CD4-positive, alpha-beta T cell (primary cell): ENCODE measurements around the gene RPTOR. TPM values are rescaled to one million over a fixed set of nuclear protein-coding genes. Genes with fewer than 3 reads are reported as not detected.

Experiments
- ATAC-seq: fragments of 200-7000 bp; cut with Tn5 transposase; one replicate; pipeline ENCODE4 v1.10.0; 2022; ENCODE audit warnings: mild to moderate bottlenecking; ENCODE audit not compliant: poor library complexity
- CTCF ChIA-PET: fragments of 350-600 bp; sonication (Branson Sonifier 250); formaldehyde crosslinking; loops from one replicate; lab custom pipeline; 2021; ENCODE audit warnings: antibody characterized with exemption, inconsistent platforms; lab: Charles Lee
- POLR2A ChIA-PET: fragments of 350-600 bp; sonication (Branson Sonifier 250); formaldehyde crosslinking; loops from one replicate; lab custom pipeline; 2021; ENCODE audit warnings: antibody characterized with exemption, inconsistent platforms; lab: Charles Lee
- DNase-seq, 14 experiments: peaks; one replicate each; pipeline ENCODE4 v3.0.0-alpha.2; 2013 to 2020; ENCODE audit warnings: mixed read lengths in 2 of 14
- H3K27ac ChIP-seq, 2 donors: one replicate each; pipeline versions ENCODE4 v1.5.1 to v1.7.0; 2013; ENCODE audit warnings: low read length in 2 of 2, low read depth in 1 of 2, mild to moderate bottlenecking in 1 of 2
- H3K27me3 ChIP-seq, 2 experiments: 1 replicate in 1 of 2; 2 replicates in 1 of 2; pipeline versions ENCODE4 v1.6.1 to v1.7.0; 2013; ENCODE audit warnings: low read length in 2 of 2, control low read depth in 1 of 2, mild to moderate bottlenecking in 1 of 2, moderate library complexity in 1 of 2; ENCODE audit not compliant: insufficient read depth in 2 of 2, control insufficient read depth in 1 of 2
- H3K36me3 ChIP-seq: one replicate; pipeline ENCODE4 v1.6.1; 2013; ENCODE audit warnings: low read length, control low read depth; ENCODE audit not compliant: insufficient read depth
- H3K4me1 ChIP-seq: one replicate; pipeline ENCODE4 v1.6.1; 2013; ENCODE audit warnings: low read length, control low read depth; ENCODE audit not compliant: insufficient read depth
- H3K4me3 ChIP-seq: one replicate; pipeline ENCODE4 v1.5.1; 2013; ENCODE audit warnings: mild to moderate bottlenecking, low read length, moderate library complexity
- H3K9me3 ChIP-seq, 2 experiments: 1 replicate in 1 of 2; 2 replicates in 1 of 2; pipeline versions ENCODE4 v1.6.1 to v1.7.0; 2013; ENCODE audit warnings: low read length in 2 of 2, mild to moderate bottlenecking in 2 of 2, control low read depth in 1 of 2, moderate library complexity in 1 of 2; ENCODE audit not compliant: control insufficient read depth in 1 of 2, insufficient read depth in 1 of 2
- H3K27ac Mint-ChIP-seq: one replicate; pipeline ENCODE4 v1.8.0; 2020; ENCODE audit warnings: mixed read lengths
- H3K27me3 Mint-ChIP-seq: one replicate; pipeline ENCODE4 v1.8.0; 2021; ENCODE audit warnings: mixed read lengths
- H3K36me3 Mint-ChIP-seq: one replicate; pipeline ENCODE4 v1.8.0; 2021; ENCODE audit warnings: low read depth, mixed read lengths
- H3K4me1 Mint-ChIP-seq: one replicate; pipeline ENCODE4 v1.8.0; 2021; ENCODE audit warnings: low read depth, mixed read lengths
- H3K4me3 Mint-ChIP-seq: one replicate; pipeline ENCODE4 v1.8.0; 2020; ENCODE audit warnings: mild to moderate bottlenecking, mixed read lengths
- H3K9me3 Mint-ChIP-seq: one replicate; pipeline ENCODE4 v1.8.0; 2020; ENCODE audit warnings: mixed read lengths
- intact Hi-C, 2 experiments: fragments of 100-400 bp; cut with DNase I in 1 of 2; cut with micrococcal nuclease in 1 of 2; formaldehyde crosslinking; loops; one replicate each; pipeline versions ENCODE4 v1.15.1 to v1.9.0; 2023 to 2025; cut with DNase I, micrococcal nuclease
- total RNA-seq, 174 experiments: library from RNA in 2 of 174; stranded (reverse) in 2 of 174; gene quantifications; one replicate each; pipeline ENCODE4 v1.2.3 and lab custom pipeline; 2021 to 2026
- TF ChIP-seq, protein P1 (sequence below): fragments of 200-600 bp; IDR thresholded peaks from one replicate; pipeline ENCODE4 v1.8.0; 2022; ENCODE audit warnings: antibody characterized with exemption, mild to moderate bottlenecking

Gene RPTOR
- total RNA-seq, 2 experiments from 2014 or later, result 45.0 to 47.1 TPM

DNA sequence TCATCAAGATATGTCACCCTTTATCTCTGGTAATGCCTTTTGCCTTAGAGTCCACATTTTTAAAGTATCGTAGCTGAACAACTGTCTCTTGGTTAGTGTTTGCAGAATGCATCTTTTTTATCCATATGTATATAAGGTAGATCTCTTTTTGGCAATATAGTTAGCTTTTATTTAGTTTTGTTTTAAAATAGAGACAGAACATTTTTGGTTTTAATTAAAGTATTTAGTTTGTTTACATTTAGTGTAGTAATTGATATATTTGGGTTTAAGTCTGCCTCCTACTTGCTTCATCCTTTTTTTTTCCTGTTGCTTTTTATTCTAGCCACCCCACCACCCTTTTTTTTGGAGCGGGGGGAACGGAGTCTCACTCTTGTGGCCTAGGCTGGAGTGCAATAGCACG lies 262.4 kb downstream of the RPTOR start:
- no peak for ATAC-seq
- POLR2A ChIA-PET, result no interaction called here
- H3K9me3 Mint-ChIP-seq, result peaks cover 2% of the 10 kb centered on the region

DNA sequence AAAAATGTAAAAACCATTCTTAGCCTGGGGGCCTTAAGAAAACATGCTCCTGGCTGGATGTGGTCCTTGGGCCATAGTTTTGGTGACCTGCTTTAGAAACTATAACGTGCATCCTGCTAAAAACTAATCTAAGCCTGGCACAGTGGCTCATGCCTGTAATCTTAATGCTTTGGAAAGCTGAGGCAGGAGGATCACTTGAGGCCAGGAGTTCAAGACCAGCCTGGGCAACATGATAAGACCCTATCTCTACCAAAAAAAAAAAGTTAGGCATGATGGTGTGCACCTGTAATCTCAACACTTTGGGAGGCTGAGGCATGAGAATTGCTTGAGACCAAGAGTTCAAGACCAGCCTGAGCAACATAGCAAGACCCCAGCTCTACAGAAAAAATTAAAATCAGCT lies 263.2 kb downstream of the RPTOR start:
- Mint-ChIP-seq H3K27ac (no peak overlapping the region), H3K4me1 (peaks cover 38% of the 10 kb centered on the region), H3K4me3 (no peak overlapping the region), H3K9me3 (peaks cover 2% of the 10 kb centered on the region), H3K27me3 (no peaks in the 10 kb centered on the region), H3K36me3 (peaks cover 45% of the 10 kb centered on the region)
- no peak for DNase-seq
- H3K27me3 ChIP-seq, result no peaks in the 10 kb centered on the region
- H3K9me3 ChIP-seq, result peaks cover 4 to 9% of the 10 kb centered on the region in 2 experiments
- H3K27ac ChIP-seq, result no peak overlapping the region
- no peak overlapping the region for H3K4me3 ChIP-seq
- no peak for ATAC-seq
- CTCF ChIA-PET, result interaction anchor here (0.8 kb wide), 1 partner anchor 170 kb away, joined by 3 read pairs; no protein-coding TSS in a partner anchor
- TF ChIP-seq, protein P1, sequence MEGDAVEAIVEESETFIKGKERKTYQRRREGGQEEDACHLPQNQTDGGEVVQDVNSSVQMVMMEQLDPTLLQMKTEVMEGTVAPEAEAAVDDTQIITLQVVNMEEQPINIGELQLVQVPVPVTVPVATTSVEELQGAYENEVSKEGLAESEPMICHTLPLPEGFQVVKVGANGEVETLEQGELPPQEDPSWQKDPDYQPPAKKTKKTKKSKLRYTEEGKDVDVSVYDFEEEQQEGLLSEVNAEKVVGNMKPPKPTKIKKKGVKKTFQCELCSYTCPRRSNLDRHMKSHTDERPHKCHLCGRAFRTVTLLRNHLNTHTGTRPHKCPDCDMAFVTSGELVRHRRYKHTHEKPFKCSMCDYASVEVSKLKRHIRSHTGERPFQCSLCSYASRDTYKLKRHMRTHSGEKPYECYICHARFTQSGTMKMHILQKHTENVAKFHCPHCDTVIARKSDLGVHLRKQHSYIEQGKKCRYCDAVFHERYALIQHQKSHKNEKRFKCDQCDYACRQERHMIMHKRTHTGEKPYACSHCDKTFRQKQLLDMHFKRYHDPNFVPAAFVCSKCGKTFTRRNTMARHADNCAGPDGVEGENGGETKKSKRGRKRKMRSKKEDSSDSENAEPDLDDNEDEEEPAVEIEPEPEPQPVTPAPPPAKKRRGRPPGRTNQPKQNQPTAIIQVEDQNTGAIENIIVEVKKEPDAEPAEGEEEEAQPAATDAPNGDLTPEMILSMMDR, result no peak
- peaks cover 10% of the 10 kb centered on the region for H3K36me3 ChIP-seq
- intact Hi-C loops, result no loop called here
- POLR2A ChIA-PET, result no interaction called here
- peaks cover 19% of the 10 kb centered on the region for H3K4me1 ChIP-seq

More for the DNA sequence above, 262.4 kb downstream of the RPTOR start:
- no peaks in the 10 kb centered on the region for H3K27me3 ChIP-seq
- no peak overlapping the region for H3K27ac ChIP-seq
- H3K4me3 Mint-ChIP-seq, result no peak overlapping the region
- H3K4me3 ChIP-seq, result no peak overlapping the region
- DNase-seq, result no peak
- TF ChIP-seq, protein P1, result no peak
- H3K4me1 Mint-ChIP-seq, result peaks cover 29% of the 10 kb centered on the region
- peaks cover 45% of the 10 kb centered on the region for H3K36me3 Mint-ChIP-seq
- peaks cover 10% of the 10 kb centered on the region for H3K36me3 ChIP-seq
- H3K9me3 ChIP-seq, result peaks cover 4 to 9% of the 10 kb centered on the region in 2 experiments
- no peaks in the 10 kb centered on the region for H3K27me3 Mint-ChIP-seq
- CTCF ChIA-PET, result no interaction called here
- intact Hi-C loops, result no loop called here
- H3K4me1 ChIP-seq, result peaks cover 10% of the 10 kb centered on the region
- no peak overlapping the region for H3K27ac Mint-ChIP-seq

DNA sequence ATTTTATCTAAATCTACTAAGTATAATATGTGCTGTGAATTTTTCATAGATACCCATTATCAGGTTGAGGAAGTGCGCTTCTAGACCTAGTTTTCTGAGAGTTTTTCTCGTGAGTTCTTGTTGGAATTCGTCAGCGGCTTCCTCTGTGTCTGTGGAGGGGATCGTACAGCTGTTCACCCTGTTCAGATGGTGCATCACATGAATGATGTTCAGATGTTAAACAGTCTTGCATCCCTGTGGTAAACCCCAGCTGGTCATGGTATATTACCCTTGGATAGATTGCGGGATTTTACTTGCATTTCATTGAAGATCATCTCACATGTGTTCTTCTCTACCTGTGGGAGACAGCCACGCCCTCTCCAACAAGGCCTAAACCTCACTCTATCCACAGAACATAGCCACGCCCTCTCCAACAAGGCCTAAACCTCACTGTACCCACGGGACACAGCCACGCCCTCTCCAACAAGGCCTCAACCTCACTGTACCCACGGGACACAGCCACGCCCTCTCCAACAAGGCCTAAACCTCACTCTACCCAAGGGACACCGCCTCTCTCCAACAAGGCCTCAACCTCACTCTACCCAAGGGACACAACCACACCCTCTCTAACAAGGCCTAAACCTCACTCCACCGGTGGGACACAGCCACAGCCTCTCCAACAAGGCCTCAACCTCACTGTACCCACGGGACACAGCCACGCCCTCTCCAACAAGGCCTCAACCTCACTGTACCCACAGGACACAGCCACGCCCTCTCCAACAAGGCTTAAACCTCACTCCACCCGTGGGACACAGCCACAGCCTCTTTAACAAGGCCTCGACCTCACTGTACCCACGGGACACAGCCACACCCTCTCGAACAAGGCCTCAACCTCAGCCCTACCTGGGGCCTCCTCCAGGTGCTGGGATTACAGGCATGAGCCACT lies 266.8 kb downstream of the RPTOR start:
- intact Hi-C loops, result no loop called here
- TF ChIP-seq, protein P1, result no peak
- Histone ChIP-seq H3K4me1 (peaks cover 23% of the 10 kb centered on the region), H3K27me3 (no peaks in the 10 kb centered on the region), H3K9me3 (peaks cover 4 to 9% of the 10 kb centered on the region in 2 experiments), H3K27ac (peak overlapping the region; percentile 40 to 77), H3K36me3 (peaks cover 10% of the 10 kb centered on the region), H3K4me3 (no peak overlapping the region)
- ATAC-seq (peak; percentile 71), DNase-seq (peak in 5 of 14 experiments; percentile 28 to 56 (median 37))
- H3K27ac Mint-ChIP-seq, result peak overlapping the region; percentile 92
- H3K36me3 Mint-ChIP-seq, result peaks cover 37% of the 10 kb centered on the region
- CTCF ChIA-PET, result interaction anchor here (0.9 to 1.6 kb wide), 6 partner anchors 21 to 88 kb away, joined by 3 to 4 read pairs (median 3); no protein-coding TSS in a partner anchor
- peaks cover 2% of the 10 kb centered on the region for H3K9me3 Mint-ChIP-seq
- H3K27me3 Mint-ChIP-seq, result no peaks in the 10 kb centered on the region
- H3K4me1 Mint-ChIP-seq, result peaks cover 48% of the 10 kb centered on the region
- H3K4me3 Mint-ChIP-seq, result peak overlapping the region; percentile 36
- POLR2A ChIA-PET, result interaction anchor here (0.6 to 2.8 kb wide), 6 partner anchors 19 to 616 kb away, joined by 3 to 14 read pairs (median 5); no protein-coding TSS in a partner anchor
